A673 (cell line): ENCODE measurements around the gene SARDH. TPM values are rescaled to one million over a fixed set of nuclear protein-coding genes. Genes with fewer than 3 reads are reported as not detected.

ENCODE experiments used
- BruUV-seq: library from RNA; stranded (reverse); fragments of 400-500 nt; replicated peaks from 2 replicates; lab custom pipeline; 2021; lab: Mats Ljungman, UMichigan
- CTCF ChIA-PET: fragments of 300-600 bp; sonication (Branson Sonifier 250); formaldehyde crosslinking; loops from one replicate; lab custom pipeline; 2022; ENCODE audit warnings: antibody characterized with exemption; lab: Charles Lee
- POLR2A ChIA-PET: fragments of 300-600 bp; sonication (Branson Sonifier 250); formaldehyde crosslinking; loops from one replicate; lab custom pipeline; 2022; ENCODE audit warnings: antibody characterized with exemption; ENCODE audit not compliant: low non-redundant PET; lab: Charles Lee
- DNase-seq: peaks from one replicate; pipeline ENCODE4 v3.0.0-alpha.2; 2015; ENCODE audit warnings: low spot score
- H3K27ac ChIP-seq: fragments of 200-600 bp; sonication (generic); 2 replicates; pipeline ENCODE4 v1.5.1; 2016; ENCODE audit warnings: mixed run types, low read depth, mild to moderate bottlenecking, mixed read lengths, antibody characterized with exemption, low read length; ENCODE audit not compliant: poor library complexity, severe bottlenecking
- H3K27me3 ChIP-seq: fragments of 200-600 bp; sonication (generic); replicated peaks from 2 replicates; pipeline ENCODE4 v1.6.1; 2017; ENCODE audit warnings: mixed run types, low read depth, mild to moderate bottlenecking, mixed read lengths, antibody characterized with exemption, low read length; ENCODE audit not compliant: insufficient read depth, poor library complexity
- H3K36me3 ChIP-seq: fragments of 200-600 bp; sonication (generic); 2 replicates; pipeline ENCODE4 v1.6.1; 2016; ENCODE audit warnings: mixed run types, mild to moderate bottlenecking, mixed read lengths, antibody characterized with exemption, low read length; ENCODE audit not compliant: insufficient read depth, poor library complexity, severe bottlenecking
- H3K4me1 ChIP-seq: fragments of 200-600 bp; sonication (generic); 2 replicates; pipeline ENCODE4 v1.6.1; 2017; ENCODE audit warnings: mixed run types, mild to moderate bottlenecking, mixed read lengths, antibody characterized with exemption, low read length; ENCODE audit not compliant: insufficient read depth, poor library complexity, severe bottlenecking
- H3K4me3 ChIP-seq: fragments of 200-600 bp; sonication (generic); 2 replicates; pipeline ENCODE4 v1.5.1; 2016; ENCODE audit warnings: low read depth, mixed run types, mild to moderate bottlenecking, mixed read lengths, low read length; ENCODE audit not compliant: poor library complexity, severe bottlenecking
- H3K9me3 ChIP-seq: fragments of 200-600 bp; sonication (generic); 2 replicates; pipeline ENCODE4 v1.6.1; 2016; ENCODE audit warnings: mixed run types, low read depth, mild to moderate bottlenecking, mixed read lengths, antibody characterized with exemption, low read length; ENCODE audit not compliant: poor library complexity, severe bottlenecking
- CTCF ChIP-seq: fragments of 300-800, 200-600 bp; sonication (generic); conservative IDR thresholded peaks from 2 replicates; pipeline ENCODE4 v1.5.1; 2017; ENCODE audit warnings: low read depth, mild to moderate bottlenecking, antibody characterized with exemption, low read length, moderate library complexity, mixed read lengths
- EZH2 ChIP-seq: fragments of 200-600 bp; sonication (generic); IDR thresholded peaks from 2 replicates; pipeline ENCODE4 v1.6.1; 2017; ENCODE audit warnings: borderline replicate concordance, low read depth, mild to moderate bottlenecking, mixed read lengths, antibody characterized with exemption, low read length; ENCODE audit not compliant: poor library complexity, severe bottlenecking
- intact Hi-C: fragments of 100-400 bp; cut with micrococcal nuclease; formaldehyde crosslinking; loops from one replicate; pipeline ENCODE4 v1.10.0; 2022; ENCODE audit not compliant: unreplicated experiment
- total RNA-seq: library from RNA; stranded (reverse); gene quantifications from 2 replicates; pipeline ENCODE4 v1.2.3, GENCODE V29; 2021

Gene SARDH
- total RNA-seq, 1 experiment from 2014 or later, result 0.37 TPM

- ChIA-PET POLR2A (no interaction called here), CTCF (no interaction called here)
- no TSS peak for BruUV-seq
Measured at GRCh38 chr9:133671371-133671770, 66.8 kb downstream of the SARDH start.

GRCh38 chr9:133670466-133670865 lies 67.7 kb downstream of the SARDH start:
- no TSS peak for BruUV-seq
- Histone ChIP-seq H3K4me3 (no peak overlapping the region), H3K27me3 (no peaks in the 10 kb centered on the region), H3K36me3 (no peaks in the 10 kb centered on the region), H3K4me1 (no peaks in the 10 kb centered on the region), H3K27ac (no peak overlapping the region), H3K9me3 (no peaks in the 10 kb centered on the region)
- no peak for DNase-seq
- TF ChIP-seq EZH2 (no peak), CTCF (no peak)
- POLR2A ChIA-PET, result no interaction called here
- CTCF ChIA-PET, result no interaction called here
- intact Hi-C loops, result no loop called here

More at GRCh38 chr9:133671371-133671770, 66.8 kb downstream of the SARDH start:
- Histone ChIP-seq H3K27ac (no peak overlapping the region), H3K27me3 (no peaks in the 10 kb centered on the region), H3K4me1 (no peaks in the 10 kb centered on the region), H3K4me3 (no peak overlapping the region), H3K9me3 (no peaks in the 10 kb centered on the region), H3K36me3 (no peaks in the 10 kb centered on the region)
- intact Hi-C loops, result no loop called here
- no peak for DNase-seq
- TF ChIP-seq CTCF, result no peak
- TF ChIP-seq EZH2, result no peak

GRCh38 chr9:133669182-133669801 lies 68.9 kb downstream of the SARDH start:
- ChIA-PET CTCF (no interaction called here), POLR2A (no interaction called here)
- H3K27ac ChIP-seq, result no peak overlapping the region
- TF ChIP-seq EZH2 (no peak), CTCF (no peak)
- no peaks in the 10 kb centered on the region for H3K36me3 ChIP-seq
- no peaks in the 10 kb centered on the region for H3K9me3 ChIP-seq
- no peak for DNase-seq
- no peaks in the 10 kb centered on the region for H3K27me3 ChIP-seq
- intact Hi-C loops, result no loop called here
- H3K4me3 ChIP-seq, result no peak overlapping the region
- no peaks in the 10 kb centered on the region for H3K4me1 ChIP-seq
- BruUV-seq, result no TSS peak
